M059J (cell line): ENCODE results near the gene CD302. TPM values are rescaled to one million over a fixed set of nuclear protein-coding genes. Genes with fewer than 3 reads are reported as not detected.
A peak's percentile ranks its signal among the peaks of the same experiment; 100 is the strongest.
"Not testable (repeated sequence)": the region's sequence is repeated elsewhere in the genome, so short reads cannot be mapped to it uniquely, and the experiment has no call there.

ENCODE experiments used
- DNase-seq: peaks from one replicate; pipeline ENCODE4 v3.0.0-alpha.2; 2012; ENCODE audit warnings: low read depth
- total RNA-seq: library from RNA; depleted of rRNA; stranded (reverse); fragments of >200 nt; shearing (Covaris generic); gene quantifications from 2 replicates; pipeline ENCODE4 v1.2.3, GENCODE V29; 2014

The CD302 gene
- total RNA-seq, 1 experiment from 2014 or later = 7.4 TPM

DNA sequence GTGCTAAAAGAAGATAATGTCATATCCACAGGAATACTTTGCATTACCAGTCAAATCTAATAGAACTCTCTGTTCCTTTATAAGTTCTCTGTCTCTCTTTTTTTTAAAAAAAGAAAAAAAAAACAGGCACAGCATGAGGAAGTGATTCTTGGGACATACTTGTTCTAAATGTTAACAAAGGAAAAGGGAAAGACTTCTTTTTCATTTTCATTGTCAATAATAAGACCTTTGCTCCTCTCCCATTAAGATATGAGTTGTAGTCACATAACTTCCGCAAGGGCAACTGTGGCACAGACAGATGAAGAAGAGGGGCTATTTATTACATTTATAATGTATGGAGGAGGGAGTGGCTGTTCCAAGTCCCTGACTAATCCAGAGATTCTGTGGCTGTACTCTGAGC lies 4.7 kb downstream of the CD302 start:
- DNase-seq = no peak

DNA sequence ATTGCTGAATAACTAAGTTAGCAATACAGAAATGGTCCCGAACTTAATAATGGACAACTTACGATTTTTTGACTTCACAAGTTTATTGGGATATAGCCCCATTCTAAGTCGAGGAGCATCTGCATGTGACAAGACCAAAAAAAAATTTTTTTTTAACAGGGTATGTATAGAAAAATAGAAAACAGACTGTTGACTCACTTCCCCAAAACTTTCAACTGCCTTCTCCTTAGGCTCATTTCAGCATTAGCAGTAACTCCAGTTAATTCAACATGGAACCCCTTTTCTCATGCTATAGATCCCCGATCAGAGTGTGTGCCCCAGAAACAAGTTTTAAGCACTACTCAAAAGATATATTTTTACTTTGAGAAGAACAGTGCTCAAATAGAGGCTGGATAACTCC lies 5.4 kb downstream of the CD302 start:
- DNase-seq = no peak

DNA sequence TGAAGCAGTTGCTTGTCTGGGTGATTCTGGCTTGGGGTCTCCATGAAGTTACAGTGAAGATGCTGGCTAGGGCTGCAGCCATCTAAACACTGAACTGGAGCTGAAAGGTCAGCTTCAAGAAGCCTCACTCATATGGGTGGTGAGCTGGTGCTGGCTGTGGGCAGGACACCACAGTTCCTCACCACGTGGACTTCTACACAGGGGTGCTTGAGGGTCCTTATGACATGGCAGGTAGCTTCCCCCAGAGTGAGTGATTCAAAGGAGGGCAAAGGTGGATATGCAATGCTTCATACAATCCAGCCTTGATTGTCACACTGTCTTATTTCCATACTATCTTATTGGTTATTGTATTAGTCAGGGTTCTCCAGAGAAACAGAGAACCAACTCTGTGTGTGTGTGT lies 6.0 kb downstream of the CD302 start:
- DNase-seq = no peak

DNA sequence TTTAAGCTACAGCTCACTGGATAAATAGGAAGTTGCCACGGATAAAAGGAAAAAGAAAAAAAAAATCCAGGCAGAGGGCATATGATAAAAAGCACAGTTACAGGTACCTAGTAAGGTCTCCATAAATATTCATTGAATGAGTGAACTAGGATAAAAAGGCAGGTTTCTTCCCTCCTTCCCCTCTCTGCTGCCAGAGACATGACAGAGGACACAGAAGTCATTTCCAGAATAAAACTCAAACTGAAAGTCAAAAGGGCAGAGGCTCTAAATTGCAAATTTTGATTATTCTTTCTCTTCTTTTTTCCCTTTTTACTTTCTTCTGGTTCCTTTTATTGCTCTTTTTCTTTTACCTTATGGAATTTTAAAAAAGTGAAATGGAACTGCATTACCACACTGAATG lies 7.7 kb downstream of the CD302 start:
- no peak for DNase-seq

DNA sequence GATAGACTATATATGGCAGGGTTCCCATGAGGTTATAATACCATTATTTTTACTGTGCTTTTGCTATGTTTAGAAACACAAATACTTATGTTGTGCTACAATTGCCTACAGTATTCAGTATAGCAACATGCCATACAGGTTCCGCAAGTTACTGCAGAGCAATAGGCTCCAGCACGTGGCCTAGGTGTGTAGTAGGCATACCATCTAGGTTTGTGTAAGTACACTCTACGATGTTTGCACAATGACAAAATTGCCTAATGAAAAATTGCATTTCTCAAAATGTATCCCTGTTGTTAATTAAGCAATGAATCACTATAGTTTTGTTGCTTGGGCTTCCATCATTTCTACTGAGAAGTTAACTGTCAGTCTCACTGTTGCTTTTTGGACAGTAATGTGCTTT lies 9.8 kb downstream of the CD302 start:
- DNase-seq = no peak

DNA sequence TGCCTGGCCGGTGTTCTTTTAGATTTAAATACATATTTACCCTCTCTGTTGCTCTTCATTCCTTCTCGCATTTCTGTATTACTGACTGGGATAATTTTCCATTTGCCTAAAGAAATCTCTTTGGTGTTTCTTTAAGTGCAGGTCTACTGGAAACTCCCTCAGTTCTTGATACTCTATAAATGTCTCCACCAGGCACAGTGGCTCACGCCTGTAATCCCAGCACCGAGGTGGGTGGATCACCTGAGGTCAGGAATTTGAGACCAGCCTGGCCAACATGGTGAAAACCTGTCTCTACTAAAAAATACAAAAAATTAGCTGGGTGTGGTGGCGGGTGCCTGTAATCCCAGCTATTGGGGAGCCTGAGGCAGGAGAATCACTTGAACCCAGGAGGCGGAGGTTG lies 10.4 kb downstream of the CD302 start:
- DNase-seq = not testable (repeated sequence)

DNA sequence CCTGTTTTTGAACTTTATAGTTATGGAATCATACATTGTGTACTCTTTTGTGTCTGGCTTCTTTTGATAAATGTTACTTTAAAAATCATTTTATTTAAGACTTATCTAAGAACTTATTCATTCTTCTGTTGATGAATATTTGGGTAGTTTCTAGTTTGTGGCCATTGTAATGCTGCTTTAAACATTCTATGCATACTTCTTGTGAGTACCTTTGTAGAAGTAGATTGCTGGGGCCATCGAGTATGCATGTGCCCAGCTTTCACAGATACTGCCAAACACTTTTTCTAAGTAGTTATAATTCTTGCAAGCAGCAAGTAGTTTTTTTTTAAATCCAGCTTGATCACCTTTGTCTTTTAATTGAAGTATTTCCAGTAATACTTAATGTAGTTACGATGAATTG lies 11.1 kb downstream of the CD302 start:
- no peak for DNase-seq

DNA sequence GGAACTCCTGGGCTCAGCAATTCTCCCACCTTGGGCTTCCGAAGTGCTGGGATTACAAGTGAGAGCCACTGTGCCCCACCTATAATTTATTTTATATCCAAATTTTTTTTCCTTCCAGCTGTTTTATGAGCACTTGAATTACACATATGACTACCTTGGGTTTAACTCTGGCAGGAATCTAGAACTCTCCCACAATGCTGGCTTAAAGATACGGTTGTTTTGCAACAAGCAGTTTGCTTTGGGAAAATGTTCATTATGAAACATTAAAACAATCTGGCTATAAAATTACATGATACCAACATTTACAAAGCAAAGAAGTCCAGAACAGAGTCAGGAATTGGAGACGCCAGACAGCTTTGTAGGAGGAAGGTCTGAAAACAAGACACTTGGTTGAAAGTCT lies 12.8 kb downstream of the CD302 start:
- DNase-seq = no peak

DNA sequence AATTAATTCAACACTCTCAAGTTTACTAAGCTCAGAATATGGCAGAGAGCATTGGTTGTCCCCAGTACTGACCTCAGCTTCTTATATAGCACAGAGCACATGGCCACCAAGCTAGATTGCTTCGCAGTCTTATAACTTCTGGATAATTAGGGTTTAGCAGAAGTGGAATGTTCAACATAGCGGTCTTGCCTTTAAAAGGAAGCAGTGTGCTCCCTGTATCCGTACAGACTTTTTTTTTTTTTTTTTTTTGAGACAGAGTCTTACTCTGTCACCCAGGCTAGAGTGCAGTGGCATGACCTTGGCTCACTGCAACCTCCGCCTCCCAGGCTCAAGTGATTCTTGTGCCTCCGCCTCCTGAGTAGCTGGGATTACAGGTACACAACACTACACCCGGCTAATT lies 13.3 kb downstream of the CD302 start:
- DNase-seq = not testable (repeated sequence)

DNA sequence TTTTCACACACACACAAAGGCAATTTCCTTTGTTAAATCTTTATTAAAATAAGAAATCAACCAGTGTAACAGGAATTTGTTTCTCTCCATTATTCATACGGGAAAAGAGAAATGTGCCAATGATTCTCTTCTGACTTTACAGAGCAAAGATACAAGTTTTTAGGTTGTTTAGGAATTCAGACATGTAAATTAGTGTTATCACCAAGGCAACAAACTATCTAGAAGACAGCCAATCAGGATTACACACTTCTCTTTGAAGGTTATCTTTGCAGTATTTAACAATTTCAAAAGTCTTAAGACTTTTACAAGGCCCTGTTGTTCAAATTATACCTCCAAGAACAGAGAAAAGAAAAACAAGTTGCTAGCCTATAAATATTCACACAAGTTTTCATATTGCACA lies 14.5 kb downstream of the CD302 start:
- no peak for DNase-seq

DNA sequence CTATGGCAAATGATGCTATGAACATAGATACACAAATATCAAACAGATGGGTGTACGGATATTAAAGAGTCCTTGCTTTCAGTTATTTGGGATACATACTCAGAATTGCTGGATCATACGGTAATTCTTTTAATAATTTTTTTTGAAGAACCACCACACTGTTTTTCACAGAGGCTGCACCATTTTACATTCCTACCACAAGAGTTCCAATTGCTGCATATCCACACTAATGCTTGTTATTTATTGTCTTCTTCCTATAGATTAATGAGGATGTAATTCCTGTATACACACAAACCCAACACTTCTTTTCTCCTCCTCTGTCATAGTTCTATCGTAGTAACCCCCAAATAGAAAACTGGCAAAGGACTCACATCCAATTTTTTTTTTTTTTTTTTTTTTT lies 21.7 kb downstream of the CD302 start:
- DNase-seq = no peak

DNA sequence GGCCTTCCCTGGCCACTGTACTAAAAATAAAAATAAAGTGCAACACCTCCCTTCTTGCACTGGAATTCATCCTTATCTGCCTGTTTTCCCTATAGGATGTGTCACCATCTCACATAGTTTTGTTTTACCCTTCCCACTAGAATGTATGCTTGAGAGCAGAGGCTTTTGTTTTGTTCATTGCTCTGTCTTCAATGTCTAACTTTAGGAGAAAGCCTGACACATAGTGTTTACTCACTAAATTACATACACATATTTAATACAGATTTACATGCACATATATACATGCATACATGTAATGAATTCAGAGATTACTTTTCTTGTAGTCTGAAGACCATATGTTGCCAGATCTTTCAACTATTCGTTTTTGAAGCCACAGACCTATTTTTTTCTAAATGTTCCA lies 23.0 kb downstream of the CD302 start:
- DNase-seq = no peak

DNA sequence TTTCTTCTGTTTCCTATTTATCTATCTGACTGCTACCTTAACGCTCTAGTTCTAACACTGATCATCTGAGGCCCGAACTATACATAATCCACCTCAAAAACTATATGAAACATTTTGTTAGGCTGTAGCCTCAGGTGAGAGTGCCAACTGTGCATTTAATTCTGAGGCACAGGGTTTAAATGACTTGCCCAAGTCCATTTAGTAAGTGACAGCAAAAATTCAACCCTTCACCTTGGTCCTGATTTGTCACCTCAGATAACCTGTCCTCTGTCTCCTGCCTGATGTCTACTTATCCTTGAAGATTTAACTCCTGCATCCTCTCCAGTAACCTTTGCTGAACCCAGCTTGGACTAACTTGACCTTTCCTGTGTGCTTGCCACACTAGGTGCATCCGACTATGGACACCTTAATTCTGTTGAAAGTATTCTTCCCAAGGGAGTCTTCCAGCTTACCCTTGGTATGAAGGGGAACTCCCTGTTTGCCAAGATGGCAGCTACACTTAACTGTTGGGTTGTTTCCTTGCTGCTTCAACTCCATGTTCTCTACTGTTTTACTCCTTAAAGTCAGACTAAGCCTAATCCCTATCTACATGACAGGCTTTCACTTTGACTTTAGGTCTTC lies 23.5 kb downstream of the CD302 start:
- no peak for DNase-seq

DNA sequence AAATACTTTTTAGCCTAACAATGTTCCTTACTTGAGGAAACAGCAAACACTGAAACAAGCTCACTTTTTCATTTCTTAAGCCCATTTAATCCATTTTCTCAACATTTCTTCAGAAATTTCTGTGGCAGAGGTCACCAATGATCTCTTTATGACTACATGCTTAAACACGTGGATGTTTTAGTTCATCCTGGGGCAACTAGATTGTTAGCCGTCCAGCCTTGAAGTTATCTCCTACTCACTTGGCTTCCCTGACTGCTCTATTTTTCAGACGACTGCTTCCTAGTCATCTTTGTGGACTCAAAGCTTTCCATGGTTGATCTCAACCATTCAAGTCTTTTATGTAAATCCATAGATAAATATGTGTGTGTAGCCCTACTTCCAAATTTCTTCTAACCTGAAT lies 24.1 kb downstream of the CD302 start:
- no peak for DNase-seq

DNA sequence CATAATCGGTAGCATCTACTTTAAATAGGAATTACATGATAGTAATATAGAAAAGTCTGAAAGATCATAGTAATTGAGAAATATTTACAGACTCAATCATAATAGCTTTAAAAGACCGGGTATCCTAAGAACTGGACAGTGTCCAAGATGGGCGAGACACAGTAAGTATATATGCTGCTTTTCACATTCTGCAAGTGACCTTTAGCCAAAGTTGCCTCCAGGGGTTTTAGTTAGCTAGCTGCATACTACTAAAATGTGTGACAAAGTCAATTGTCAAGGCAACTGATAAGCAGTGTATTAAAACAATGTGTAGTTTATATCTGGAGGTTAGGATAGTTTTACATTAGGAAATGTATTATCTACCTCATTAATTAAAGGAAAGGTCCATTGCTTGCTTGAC lies 24.6 kb downstream of the CD302 start:
- DNase-seq = peak; percentile 72

DNA sequence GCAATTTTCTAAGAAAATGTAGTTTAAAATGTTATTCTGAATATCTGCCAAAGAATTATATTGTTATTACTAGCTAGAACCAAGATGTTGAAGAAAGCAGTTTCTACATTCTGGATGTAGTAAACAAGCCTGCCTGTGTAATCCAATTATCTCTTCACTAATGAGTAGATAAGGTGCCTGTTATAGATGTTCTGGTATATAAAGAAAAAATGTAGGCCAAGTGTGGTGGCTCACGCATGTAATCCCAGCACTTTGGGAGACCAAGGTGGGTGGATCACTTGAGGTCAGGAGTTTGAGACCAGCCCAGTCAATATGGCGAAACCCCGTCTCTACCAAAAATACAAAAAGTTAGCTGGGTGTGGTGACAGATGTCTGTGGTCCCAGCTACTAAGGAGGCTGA lies 28.9 kb downstream of the CD302 start:
- DNase-seq = no peak

DNA sequence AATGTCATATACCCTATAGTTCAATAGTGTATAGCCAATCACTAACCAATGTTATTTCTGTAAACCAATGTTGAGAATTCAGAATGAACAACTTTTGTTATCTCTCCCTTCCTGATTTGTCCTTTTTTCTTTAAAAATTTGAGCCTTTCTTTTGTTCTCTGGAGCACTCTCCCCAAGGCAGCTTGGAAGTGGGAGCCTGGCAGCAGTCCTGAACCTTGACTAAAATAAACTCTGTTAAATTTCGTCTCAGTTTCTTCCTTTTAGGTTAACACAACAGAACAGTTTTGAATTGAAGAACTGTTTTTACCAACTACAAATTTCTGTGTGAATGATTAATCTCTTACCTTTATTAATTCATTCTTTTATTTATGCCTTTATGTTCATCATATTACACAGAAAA lies 35.9 kb downstream of the CD302 start:
- no peak for DNase-seq

DNA sequence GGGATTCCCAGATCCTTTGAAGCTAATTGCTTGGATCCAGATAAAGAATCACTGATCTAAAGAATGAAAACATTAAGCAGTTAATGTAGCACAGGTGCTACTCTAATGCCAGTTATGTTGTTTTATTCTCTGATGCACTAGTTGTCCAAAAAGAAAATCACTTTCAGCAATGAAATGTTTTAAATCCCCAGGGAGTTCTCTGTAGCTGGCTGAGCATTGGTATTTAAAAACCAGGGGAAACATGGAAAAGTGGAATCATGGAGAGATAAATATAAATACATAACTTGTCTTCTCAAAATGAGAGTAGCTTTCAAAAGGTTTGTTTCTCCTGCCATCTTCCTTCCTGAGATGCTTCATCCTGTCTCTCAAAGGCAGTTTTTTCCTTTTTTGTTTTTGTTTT lies 37.7 kb downstream of the CD302 start:
- DNase-seq = no peak

DNA sequence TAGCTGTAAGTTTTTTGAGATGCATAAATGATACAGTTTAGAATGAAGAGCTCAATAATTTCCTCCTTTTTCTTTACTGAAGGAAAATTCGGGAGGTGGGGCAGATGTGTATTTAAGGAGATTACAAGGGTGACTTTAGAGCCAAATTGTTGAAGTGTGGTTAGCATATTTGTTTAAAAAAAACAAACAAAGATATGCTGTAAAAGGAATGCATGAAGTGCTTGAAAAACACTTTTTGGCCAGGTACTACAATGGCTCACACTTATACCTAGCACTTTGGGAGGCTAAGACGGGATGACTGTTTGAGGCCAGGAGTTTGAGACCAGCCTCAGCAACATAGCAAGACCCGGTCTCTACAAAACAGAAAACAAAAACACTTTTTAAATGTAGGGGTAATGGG lies 38.4 kb downstream of the CD302 start:
- no peak for DNase-seq

DNA sequence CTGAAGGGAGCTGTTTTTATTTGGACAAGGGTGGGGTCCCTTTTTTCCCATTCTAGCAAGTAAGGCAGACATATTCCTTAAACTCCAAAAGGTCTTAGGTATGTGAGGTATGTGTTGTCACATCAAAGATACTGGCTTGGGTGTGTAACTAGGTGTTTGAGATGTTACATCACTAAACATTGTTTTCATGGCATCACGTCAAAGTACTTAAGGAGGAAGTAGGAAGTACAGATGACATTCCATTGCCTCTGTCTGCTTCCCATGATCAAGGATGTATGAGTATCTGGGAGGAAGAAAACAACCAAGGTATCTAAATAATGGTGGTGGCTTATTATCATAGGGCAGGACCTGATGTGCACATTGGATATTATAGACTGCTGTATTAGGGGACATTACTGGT lies 39.3 kb downstream of the CD302 start:
- DNase-seq = peak; percentile 30

DNA sequence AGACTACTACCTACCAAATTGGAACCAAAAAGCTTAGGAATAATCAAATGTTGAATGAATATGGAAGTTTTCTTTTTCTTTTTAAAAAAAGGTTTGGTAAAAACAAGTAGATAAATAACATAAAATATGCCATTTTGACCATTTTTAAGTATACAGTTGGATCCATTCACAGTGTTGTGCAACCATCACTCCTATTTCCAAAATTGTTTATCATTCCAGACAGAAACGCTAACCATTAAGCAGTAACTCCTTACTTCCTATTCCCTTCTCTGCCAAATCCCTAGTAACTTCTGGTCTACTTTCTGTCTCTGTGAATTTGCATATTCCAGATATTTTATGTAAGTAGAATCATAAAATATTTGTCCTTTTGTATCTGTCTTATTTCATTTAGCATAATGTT lies 39.8 kb downstream of the CD302 start:
- DNase-seq = no peak

DNA sequence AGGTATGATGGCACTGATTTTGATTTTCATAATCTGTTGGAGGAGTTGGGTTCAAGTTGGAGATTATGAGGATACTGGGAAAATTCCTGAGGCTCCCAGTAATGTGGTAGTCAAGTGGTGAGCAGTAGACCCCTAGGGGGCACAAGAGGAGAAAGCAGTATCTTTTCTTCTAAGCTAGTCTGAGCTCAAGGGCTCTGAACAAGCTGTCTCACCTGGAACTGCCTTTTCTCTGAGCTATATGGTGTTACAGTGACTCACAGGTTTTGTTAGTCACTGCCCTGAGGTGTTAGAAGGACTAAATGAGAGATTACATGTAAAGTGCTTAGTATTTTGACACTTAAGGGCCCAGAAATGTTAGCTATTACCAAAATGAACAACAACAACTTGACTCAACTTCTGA lies 42.2 kb downstream of the CD302 start:
- peak; percentile 89 for DNase-seq

DNA sequence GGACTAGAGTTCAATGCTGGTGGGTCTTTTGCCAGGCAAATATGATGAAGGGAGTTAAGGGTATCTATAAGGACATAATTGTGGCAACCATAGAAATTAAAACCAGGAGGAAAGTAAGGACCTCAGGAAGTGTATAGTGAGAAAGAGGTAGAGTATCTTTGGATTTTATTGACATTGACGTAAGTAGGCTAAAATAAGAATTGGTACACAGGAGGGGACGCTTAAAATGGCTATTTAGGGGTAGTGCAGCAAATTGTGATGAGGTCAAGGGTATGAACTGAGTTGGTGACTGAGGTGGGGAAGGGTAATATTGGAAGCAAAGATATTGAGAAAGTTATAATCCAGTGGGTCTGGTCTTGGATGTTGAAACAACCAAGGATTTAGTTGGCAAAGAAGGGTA lies 43.0 kb downstream of the CD302 start:
- DNase-seq = no peak

DNA sequence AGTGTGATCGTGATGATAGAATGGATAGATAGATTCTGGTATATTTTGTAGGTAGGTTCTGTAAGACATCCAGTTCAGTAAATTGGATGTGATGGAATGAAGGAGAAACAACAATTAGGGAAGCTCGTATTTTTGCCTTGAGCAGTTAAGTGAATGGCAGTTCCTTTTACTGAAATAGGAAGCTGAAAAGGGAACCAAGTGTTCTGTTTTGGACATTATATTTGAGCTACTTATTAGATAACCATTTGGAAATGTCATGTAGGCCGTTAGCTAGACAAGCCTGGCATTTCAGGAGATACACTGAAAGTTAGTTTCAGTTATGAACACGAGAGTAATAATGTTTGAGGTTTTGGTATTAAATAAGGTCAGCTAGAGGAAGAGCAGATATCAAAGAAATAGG lies 44.2 kb downstream of the CD302 start:
- no peak for DNase-seq

DNA sequence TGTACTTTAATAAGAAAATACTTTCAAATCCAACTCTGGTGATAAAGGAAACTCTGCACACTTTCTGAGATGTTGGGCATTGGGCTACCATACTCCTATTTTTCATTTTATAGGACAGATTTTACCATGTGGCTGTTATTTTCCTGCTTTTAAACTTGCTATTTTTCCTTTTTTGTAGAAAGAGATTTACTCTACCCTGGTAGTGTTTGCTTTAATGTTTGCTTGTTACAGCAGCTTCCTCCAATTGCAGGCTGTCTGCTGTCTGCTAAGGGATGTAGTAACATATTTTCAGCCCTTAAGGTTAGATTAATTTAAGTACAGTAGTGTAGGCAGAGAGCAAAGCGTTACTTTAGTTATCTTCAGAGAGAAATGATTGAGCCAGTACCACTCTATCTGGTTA lies 47.1 kb downstream of the CD302 start:
- no peak for DNase-seq
